C4-2B (cell line): ENCODE results near the gene SMARCC1.

Source experiments
- H3K27ac ChIP-seq: fragments of 450-650 bp; 2 replicates; pipeline ENCODE4 v1.5.1; 2017
- CTCF ChIP-seq: fragments of 450-650 bp; conservative IDR thresholded peaks from 2 replicates; pipeline ENCODE4 v1.5.1; 2017; ENCODE audit warnings: mild to moderate bottlenecking
- ZFX ChIP-seq: fragments of 450-650 bp; IDR thresholded peaks from 2 replicates; pipeline ENCODE4 v1.6.1; 2017

Gene SMARCC1

GRCh38 chr3:47605652-47606051, 176.0 kb downstream of the SMARCC1 start:
- TF ChIP-seq CTCF, result no peak
- TF ChIP-seq ZFX, result no peak

GRCh38 chr3:47604145-47604544, 177.5 kb downstream of the SMARCC1 start:
- TF ChIP-seq CTCF (no peak), ZFX (no peak)
- H3K27ac ChIP-seq, result no peak overlapping the region

More at GRCh38 chr3:47605652-47606051, 176.0 kb downstream of the SMARCC1 start:
- H3K27ac ChIP-seq, result no peak overlapping the region

- TF ChIP-seq CTCF (no peak), ZFX (no peak)
- no peak overlapping the region for H3K27ac ChIP-seq
Observed at GRCh38 chr3:47603332-47603731, 178.4 kb downstream of the SMARCC1 start.

- H3K27ac ChIP-seq, result no peak overlapping the region
- TF ChIP-seq CTCF, result no peak
- TF ChIP-seq ZFX, result no peak
Observed at GRCh38 chr3:47601281-47601680, 180.4 kb downstream of the SMARCC1 start.

GRCh38 chr3:47594792-47595191, 186.9 kb downstream of the SMARCC1 start:
- no peak for TF ChIP-seq ZFX
- TF ChIP-seq CTCF, result no peak
- no peak overlapping the region for H3K27ac ChIP-seq

- TF ChIP-seq CTCF (no peak), ZFX (no peak)
- H3K27ac ChIP-seq, result no peak overlapping the region
Observed at GRCh38 chr3:47592066-47592795, 189.5 kb downstream of the SMARCC1 start.

- TF ChIP-seq CTCF (no peak), ZFX (no peak)
- no peak overlapping the region for H3K27ac ChIP-seq
Observed at GRCh38 chr3:47590216-47590615, 191.5 kb downstream of the SMARCC1 start.
